Transverse colon (tissue), 4 donors: ENCODE data around the gene VSIG10L2. TPM values are rescaled to one million over a fixed set of nuclear protein-coding genes. Genes with fewer than 3 reads are reported as not detected.

Experiments
- DNase-seq: peaks from one replicate; pipeline ENCODE4 v3.0.0-alpha.2; 2019
- H3K27ac ChIP-seq, 4 donors: fragments of 200-600 bp; sonication (generic); 2 replicates each; pipeline ENCODE4 v1.5.1; 2016 to 2018; ENCODE audit warnings: inconsistent platforms in 4 of 4
- H3K27me3 ChIP-seq: fragments of 200-600 bp; sonication (generic); 2 replicates; pipeline ENCODE4 v1.5.1; 2017; ENCODE audit warnings: inconsistent platforms
- H3K36me3 ChIP-seq, 4 donors: fragments of 200-600 bp; sonication (generic); 2 replicates each; pipeline ENCODE4 v1.5.1; 2017 to 2019; ENCODE audit warnings: inconsistent platforms in 4 of 4
- H3K4me1 ChIP-seq, 4 donors: fragments of 200-600 bp; sonication (generic); 2 replicates each; pipeline ENCODE4 v1.5.1; 2017 to 2020; ENCODE audit warnings: inconsistent platforms in 4 of 4
- H3K4me3 ChIP-seq, 4 donors: fragments of 200-600 bp; sonication (generic); 1 replicate in 1 of 4; 2 replicates in 3 of 4; pipeline versions ENCODE4 v1.5.1 to v1.6.1; 2017 to 2019; ENCODE audit warnings: inconsistent platforms in 4 of 4
- H3K9me3 ChIP-seq, 2 donors: fragments of 200-600 bp; sonication (generic); 2 replicates each; pipeline ENCODE4 v1.5.1; 2017 to 2019; ENCODE audit warnings: inconsistent platforms in 2 of 2
- EP300 ChIP-seq: sonication (generic); formaldehyde crosslinking; IDR thresholded peaks from one replicate; pipeline ENCODE4 v1.6.1; 2017; ENCODE audit warnings: antibody characterized with exemption, low read depth
- POLR2A ChIP-seq: fragments of 450-650 bp; IDR thresholded peaks from one replicate; pipeline ENCODE4 v1.6.1; 2016; ENCODE audit warnings: antibody characterized with exemption, mild to moderate bottlenecking, moderate library complexity
- POLR2AphosphoS5 ChIP-seq, 3 donors: sonication (generic); formaldehyde crosslinking; IDR thresholded peaks; one replicate each; pipeline ENCODE4 v1.6.1; 2016; ENCODE audit warnings: antibody characterized with exemption in 3 of 3
- WGBS, 2 donors: methylation state at CpG; one replicate each; pipeline ENCODE4 v1.1.5; 2018; ENCODE audit warnings: low coverage in 1 of 2; 5-methylcytosine and 5-hydroxymethylcytosine counted together
- in situ Hi-C, 4 donors: fragments of 200-750 bp; cut with MboI; loops; one replicate each; pipeline versions ENCODE4 v1.15.0 to v1.15.1; 2017; ENCODE audit warnings: low sequenced_read_pairs in 3 of 4, low pct_ligation_motif_present in 1 of 4, low pct_unique_long_range_greater_than_20kb in 1 of 4
- intact Hi-C: fragments of 100-400 bp; cut with DNase I; formaldehyde crosslinking; loops from one replicate; pipeline ENCODE4 v1.15.1; 2023; ENCODE audit warnings: low total_unique reads
- total RNA-seq, 4 donors: library from RNA; depleted of rRNA; stranded (reverse); fragments of >200 nt; gene quantifications; one replicate each; pipeline ENCODE4 v1.1.0, GENCODE V29; 2016
- TF ChIP-seq, protein P1 (sequence below), 5 experiments: fragments of 200-600 bp in 3 of 5; fragments of 450-650 bp in 2 of 5; sonication (generic) in 3 of 5; IDR thresholded peaks; 1 replicate in 2 of 5; 2 replicates in 3 of 5; pipeline ENCODE4 v1.5.1; 2016 to 2017; ENCODE audit warnings: antibody characterized with exemption in 5 of 5, inconsistent platforms in 3 of 5, mild to moderate bottlenecking in 2 of 5, moderate library complexity in 1 of 5

Gene VSIG10L2
- total RNA-seq, 4 donors from 2014 or later: not detected

DNA sequence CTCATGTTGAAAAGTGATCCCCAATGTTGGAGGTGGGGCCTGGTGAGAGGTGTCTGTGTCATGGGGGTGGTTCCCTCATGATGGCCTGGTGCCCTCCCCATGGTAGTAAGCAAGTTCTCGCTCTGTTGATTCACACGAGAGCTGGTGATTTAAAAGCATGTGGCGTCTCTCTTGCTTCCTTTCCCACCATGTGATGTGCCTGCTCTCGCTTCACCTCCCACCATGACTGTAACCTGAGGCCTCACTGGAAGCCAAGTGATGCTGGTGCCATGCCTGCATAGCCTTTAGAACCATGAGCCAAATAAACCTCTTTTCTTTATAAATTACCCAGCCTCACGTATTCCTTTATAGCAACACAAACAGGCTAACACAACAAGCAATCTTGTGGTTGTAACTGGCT, 52.4 kb downstream of the VSIG10L2 start:
- no peaks in the 10 kb centered on the region for H3K4me1 ChIP-seq
- H3K36me3 ChIP-seq: no peaks in the 10 kb centered on the region
- H3K27ac ChIP-seq: no peak overlapping the region
- no peak for TF ChIP-seq POLR2AphosphoS5 (IDR thresholded peaks at IDR 0.05)
- TF ChIP-seq EP300: no peak
- no peak for TF ChIP-seq POLR2A
- TF ChIP-seq, protein P1, sequence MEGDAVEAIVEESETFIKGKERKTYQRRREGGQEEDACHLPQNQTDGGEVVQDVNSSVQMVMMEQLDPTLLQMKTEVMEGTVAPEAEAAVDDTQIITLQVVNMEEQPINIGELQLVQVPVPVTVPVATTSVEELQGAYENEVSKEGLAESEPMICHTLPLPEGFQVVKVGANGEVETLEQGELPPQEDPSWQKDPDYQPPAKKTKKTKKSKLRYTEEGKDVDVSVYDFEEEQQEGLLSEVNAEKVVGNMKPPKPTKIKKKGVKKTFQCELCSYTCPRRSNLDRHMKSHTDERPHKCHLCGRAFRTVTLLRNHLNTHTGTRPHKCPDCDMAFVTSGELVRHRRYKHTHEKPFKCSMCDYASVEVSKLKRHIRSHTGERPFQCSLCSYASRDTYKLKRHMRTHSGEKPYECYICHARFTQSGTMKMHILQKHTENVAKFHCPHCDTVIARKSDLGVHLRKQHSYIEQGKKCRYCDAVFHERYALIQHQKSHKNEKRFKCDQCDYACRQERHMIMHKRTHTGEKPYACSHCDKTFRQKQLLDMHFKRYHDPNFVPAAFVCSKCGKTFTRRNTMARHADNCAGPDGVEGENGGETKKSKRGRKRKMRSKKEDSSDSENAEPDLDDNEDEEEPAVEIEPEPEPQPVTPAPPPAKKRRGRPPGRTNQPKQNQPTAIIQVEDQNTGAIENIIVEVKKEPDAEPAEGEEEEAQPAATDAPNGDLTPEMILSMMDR (IDR thresholded peaks at IDR 0.05): no peak
- intact Hi-C loops (no loop called here), in situ Hi-C loops (no loop called here)
- WGBS, 2 donors: 93 to 100% methylated on average over 2 to 5 of the region's 5 CpGs
- no peak for DNase-seq
- no peaks in the 10 kb centered on the region for H3K27me3 ChIP-seq
- no peaks in the 10 kb centered on the region for H3K9me3 ChIP-seq
- H3K4me3 ChIP-seq: no peak overlapping the region

DNA sequence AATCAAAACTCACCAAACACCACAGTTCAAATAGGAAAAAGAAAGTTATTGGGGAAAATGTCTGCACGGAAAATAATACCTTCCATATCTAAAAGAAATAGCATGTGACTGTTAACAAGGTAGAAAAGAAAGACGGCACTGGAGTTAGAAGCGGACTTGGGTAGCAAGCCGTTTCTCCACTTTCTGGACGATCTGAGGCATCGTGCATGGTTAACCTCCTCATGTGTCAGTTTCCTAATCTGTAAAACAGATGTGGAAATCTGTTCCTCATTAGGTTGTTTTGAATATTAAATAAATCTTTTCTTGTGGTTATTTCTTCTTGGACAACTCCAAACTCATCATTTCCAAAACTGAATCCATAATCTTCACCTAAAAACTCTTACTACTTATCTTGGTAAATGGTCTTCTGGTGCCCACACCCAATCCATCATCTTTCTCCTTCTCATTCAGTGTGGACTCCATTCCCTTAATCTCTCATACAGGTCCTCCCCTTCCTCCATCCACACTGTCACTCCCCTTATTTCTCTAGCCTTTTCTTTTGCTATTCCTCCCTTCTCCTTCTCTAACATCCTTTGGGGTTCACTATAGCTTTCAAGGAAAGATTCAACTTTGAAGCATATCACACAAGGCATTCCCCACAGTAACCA, 53.5 kb downstream of the VSIG10L2 start:
- WGBS, 2 donors: 84 to 94% methylated on average over 6 of the region's 6 CpGs
- no peaks in the 10 kb centered on the region for H3K9me3 ChIP-seq

DNA sequence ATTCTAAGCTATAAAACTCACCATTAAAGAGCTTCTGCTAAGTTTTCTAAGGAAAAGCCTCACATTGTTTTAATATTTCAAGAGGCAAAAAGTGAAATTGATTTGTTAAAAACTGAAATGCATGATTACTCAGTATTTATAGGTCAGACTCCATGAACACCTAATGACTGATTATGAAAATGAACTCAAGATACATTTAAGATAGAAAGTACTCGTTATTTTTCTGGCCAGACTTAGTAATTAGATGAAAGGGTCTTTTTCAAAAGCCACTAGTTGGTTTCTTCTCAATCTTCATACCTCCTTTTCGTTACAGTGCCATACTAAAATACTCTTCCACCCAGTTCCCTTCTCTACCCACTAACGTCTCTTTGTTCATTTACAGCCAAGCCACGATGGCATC, 56.3 kb downstream of the VSIG10L2 start:
- no peaks in the 10 kb centered on the region for H3K36me3 ChIP-seq
- no peaks in the 10 kb centered on the region for H3K27me3 ChIP-seq
- H3K9me3 ChIP-seq: no peaks in the 10 kb centered on the region
- intact Hi-C loops: no loop called here
- H3K4me3 ChIP-seq: no peak overlapping the region
- TF ChIP-seq POLR2AphosphoS5 (IDR thresholded peaks at IDR 0.05) (no peak), EP300 (no peak), POLR2A (no peak)
- TF ChIP-seq, protein P1 (IDR thresholded peaks at IDR 0.05): no peak
- in situ Hi-C loops: no loop called here
- H3K27ac ChIP-seq: no peak overlapping the region
- WGBS, 2 donors: 74 to 75% methylated on average over 4 of the region's 4 CpGs
- H3K4me1 ChIP-seq: peaks cover 0 to 7% (median 2%) of the 10 kb centered on the region in 4 donors
- DNase-seq: no peak

More for the DNA sequence above, 53.5 kb downstream of the VSIG10L2 start:
- H3K27me3 ChIP-seq: no peaks in the 10 kb centered on the region
- TF ChIP-seq, protein P1 (IDR thresholded peaks at IDR 0.05): no peak
- no peak for TF ChIP-seq POLR2A
- TF ChIP-seq EP300: no peak
- TF ChIP-seq POLR2AphosphoS5 (IDR thresholded peaks at IDR 0.05): no peak
- no peak overlapping the region for H3K4me3 ChIP-seq
- H3K4me1 ChIP-seq: no peaks in the 10 kb centered on the region
- no peak for DNase-seq
- H3K27ac ChIP-seq: no peak overlapping the region
- intact Hi-C loops: no loop called here
- in situ Hi-C loops: no loop called here
- no peaks in the 10 kb centered on the region for H3K36me3 ChIP-seq

Other genes starting within 250 kb of the VSIG10L2 start
- gene PATE1, start 199.8 kb upstream of the VSIG10L2 start, total RNA-seq: not detected
- not detected for gene PATE2, start 167.2 kb upstream of the VSIG10L2 start, total RNA-seq
- not detected for gene PATE3, start 157.9 kb upstream of the VSIG10L2 start, total RNA-seq
- not detected for gene PATE4, start 112.7 kb upstream of the VSIG10L2 start, total RNA-seq
- gene HYLS1, start 58.4 kb upstream of the VSIG10L2 start, total RNA-seq: 1 to 10 TPM in 2 of 4 donors, under 1 TPM in 1, not detected in 1; 0.80 to 6.4 (median 3.4) TPM
- 1 to 10 TPM in 2 of 4 donors, under 1 TPM in 2; 0.60 to 8.7 (median 4.1) TPM for gene PUS3, start 42.8 kb upstream of the VSIG10L2 start, total RNA-seq
- 1 to 10 TPM in 1 of 4 donors, not detected in 3; 1.5 TPM for gene DDX25, start 41.5 kb upstream of the VSIG10L2 start, total RNA-seq
- gene CDON, start 116.8 kb downstream of the VSIG10L2 start, total RNA-seq: 10 to 100 TPM in 2 of 4 donors, 1 to 10 TPM in 2; 7.6 to 31.0 (median 9.9) TPM